WTC11 (cell line): ENCODE results near the gene CCDC157.

Experiments used
- ARID4B ChIP-seq: sonication (generic); formaldehyde crosslinking; IDR thresholded peaks from 2 replicates; pipeline ENCODE4 v1.8.0; 2023; ENCODE audit warnings: missing genetic modification reagents, mild to moderate bottlenecking, borderline replicate concordance
- ELF4 ChIP-seq: sonication (generic); formaldehyde crosslinking; IDR thresholded peaks from 2 replicates; pipeline ENCODE4 v1.8.1; 2022; ENCODE audit warnings: low read depth, mild to moderate bottlenecking, moderate library complexity, missing genetic modification reagents
- ESRRA ChIP-seq: sonication (generic); formaldehyde crosslinking; IDR thresholded peaks from 2 replicates; pipeline ENCODE4 v1.8.1; 2022; ENCODE audit warnings: mild to moderate bottlenecking, missing genetic modification reagents, borderline replicate concordance
- OVOL2 ChIP-seq: fragments of 250-450 bp; sonication (Bioruptor Pico); IDR thresholded peaks from 2 replicates; pipeline ENCODE4 v1.9.0; 2021; ENCODE audit warnings: mild to moderate bottlenecking, borderline replicate concordance
- ZNF138 ChIP-seq: sonication (generic); formaldehyde crosslinking; conservative IDR thresholded peaks from 2 replicates; pipeline ENCODE4 v1.8.1; 2022; ENCODE audit warnings: mild to moderate bottlenecking, moderate library complexity, missing genetic modification reagents
- ZNF281 ChIP-seq: sonication (generic); formaldehyde crosslinking; IDR thresholded peaks from 2 replicates; pipeline ENCODE4 v1.8.0; 2023; ENCODE audit warnings: mild to moderate bottlenecking, missing genetic modification reagents
- TF ChIP-seq, protein P1 (sequence below): fragments of 200-600 bp; IDR thresholded peaks from 2 replicates; pipeline ENCODE4 v1.8.0; 2022; ENCODE audit warnings: antibody characterized with exemption

- TF ChIP-seq, protein P1, sequence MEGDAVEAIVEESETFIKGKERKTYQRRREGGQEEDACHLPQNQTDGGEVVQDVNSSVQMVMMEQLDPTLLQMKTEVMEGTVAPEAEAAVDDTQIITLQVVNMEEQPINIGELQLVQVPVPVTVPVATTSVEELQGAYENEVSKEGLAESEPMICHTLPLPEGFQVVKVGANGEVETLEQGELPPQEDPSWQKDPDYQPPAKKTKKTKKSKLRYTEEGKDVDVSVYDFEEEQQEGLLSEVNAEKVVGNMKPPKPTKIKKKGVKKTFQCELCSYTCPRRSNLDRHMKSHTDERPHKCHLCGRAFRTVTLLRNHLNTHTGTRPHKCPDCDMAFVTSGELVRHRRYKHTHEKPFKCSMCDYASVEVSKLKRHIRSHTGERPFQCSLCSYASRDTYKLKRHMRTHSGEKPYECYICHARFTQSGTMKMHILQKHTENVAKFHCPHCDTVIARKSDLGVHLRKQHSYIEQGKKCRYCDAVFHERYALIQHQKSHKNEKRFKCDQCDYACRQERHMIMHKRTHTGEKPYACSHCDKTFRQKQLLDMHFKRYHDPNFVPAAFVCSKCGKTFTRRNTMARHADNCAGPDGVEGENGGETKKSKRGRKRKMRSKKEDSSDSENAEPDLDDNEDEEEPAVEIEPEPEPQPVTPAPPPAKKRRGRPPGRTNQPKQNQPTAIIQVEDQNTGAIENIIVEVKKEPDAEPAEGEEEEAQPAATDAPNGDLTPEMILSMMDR = no peak
- TF ChIP-seq ESRRA = no peak; the same call in 1 of the 2 replicates
- no peak for TF ChIP-seq ZNF281
- TF ChIP-seq ZNF138 (CRISPR knock-in tag) = no peak
- TF ChIP-seq ARID4B (CRISPR knock-in tag) = peak; percentile 44; the same call in 1 of the 2 replicates
- no peak for TF ChIP-seq ELF4 (CRISPR knock-in tag)
- no peak for TF ChIP-seq OVOL2 (CRISPR knock-in tag)
These were observed 66.6 kb downstream of the CCDC157 start for GRCh38 chr22:30423301-30423958.
